Neural crest cell (in vitro differentiated cells): ENCODE data around the gene RPS21. TPM values are rescaled to one million over a fixed set of nuclear protein-coding genes. Genes with fewer than 3 reads are reported as not detected.

Experiments used
- DNase-seq: peaks from one replicate; pipeline ENCODE4 v3.0.0; 2021; ENCODE audit warnings: low read depth, mixed read lengths, low spot score
- H3K27ac Mint-ChIP-seq: one replicate; pipeline ENCODE4 v1.8.0; 2021; ENCODE audit warnings: mild to moderate bottlenecking, mixed read lengths; ENCODE audit not compliant: unreplicated experiment
- H3K27me3 Mint-ChIP-seq: 2 replicates; pipeline ENCODE4 v1.8.0; 2021; ENCODE audit warnings: low read depth, mild to moderate bottlenecking, mixed read lengths
- H3K36me3 Mint-ChIP-seq: 2 replicates; pipeline ENCODE4 v1.8.0; 2021; ENCODE audit warnings: low read depth, mild to moderate bottlenecking, mixed read lengths
- H3K4me1 Mint-ChIP-seq: 2 replicates; pipeline ENCODE4 v1.8.0; 2021; ENCODE audit warnings: mixed read lengths
- H3K4me3 Mint-ChIP-seq: one replicate; pipeline ENCODE4 v1.8.0; 2021; ENCODE audit warnings: mild to moderate bottlenecking, mixed read lengths
- H3K9me3 Mint-ChIP-seq: 2 replicates; pipeline ENCODE4 v1.8.0; 2021; ENCODE audit warnings: mixed read lengths
- CTCF ChIP-seq: fragments of 200-600 bp; sonication (generic); conservative IDR thresholded peaks from 2 replicates; pipeline ENCODE4 v1.5.0; 2021; ENCODE audit warnings: antibody characterized with exemption, mild to moderate bottlenecking
- total RNA-seq: library from RNA; stranded (reverse); gene quantifications from 2 replicates; pipeline ENCODE4 v1.2.1, GENCODE V29; 2021

Gene RPS21
- total RNA-seq, 1 donor from 2014 or later, result 1,312 TPM

- no peaks in the 10 kb centered on the region for H3K36me3 Mint-ChIP-seq
- no peak overlapping the region for H3K4me3 Mint-ChIP-seq
- no peaks in the 10 kb centered on the region for H3K27me3 Mint-ChIP-seq
- TF ChIP-seq CTCF, result no peak
- H3K27ac Mint-ChIP-seq, result no peak overlapping the region
- peaks cover 8% of the 10 kb centered on the region for H3K4me1 Mint-ChIP-seq
- DNase-seq, result no peak
- no peaks in the 10 kb centered on the region for H3K9me3 Mint-ChIP-seq
Measured at GRCh38 chr20:62357681-62358080, 29.2 kb upstream of the RPS21 start.

GRCh38 chr20:62358171-62359042 lies 28.5 kb upstream of the RPS21 start:
- H3K4me1 Mint-ChIP-seq, result peaks cover 8% of the 10 kb centered on the region
- no peaks in the 10 kb centered on the region for H3K27me3 Mint-ChIP-seq
- no peak overlapping the region for H3K4me3 Mint-ChIP-seq
- no peaks in the 10 kb centered on the region for H3K9me3 Mint-ChIP-seq
- H3K36me3 Mint-ChIP-seq, result no peaks in the 10 kb centered on the region
- TF ChIP-seq CTCF, result no peak
- no peak for DNase-seq
- no peak overlapping the region for H3K27ac Mint-ChIP-seq

GRCh38 chr20:62359043-62359490 lies 27.8 kb upstream of the RPS21 start:
- H3K9me3 Mint-ChIP-seq, result no peaks in the 10 kb centered on the region
- no peaks in the 10 kb centered on the region for H3K27me3 Mint-ChIP-seq
- TF ChIP-seq CTCF, result no peak
- peaks cover 8% of the 10 kb centered on the region for H3K4me1 Mint-ChIP-seq
- H3K4me3 Mint-ChIP-seq, result no peak overlapping the region
- no peak overlapping the region for H3K27ac Mint-ChIP-seq
- no peaks in the 10 kb centered on the region for H3K36me3 Mint-ChIP-seq
- no peak for DNase-seq

- Mint-ChIP-seq H3K4me1 (peaks cover 8% of the 10 kb centered on the region), H3K27me3 (no peaks in the 10 kb centered on the region), H3K27ac (no peak overlapping the region), H3K9me3 (no peaks in the 10 kb centered on the region), H3K4me3 (no peak overlapping the region), H3K36me3 (no peaks in the 10 kb centered on the region)
- no peak for DNase-seq
- TF ChIP-seq CTCF, result no peak
Measured at GRCh38 chr20:62359491-62360121, 27.3 kb upstream of the RPS21 start.

- no peak overlapping the region for H3K4me3 Mint-ChIP-seq
- H3K36me3 Mint-ChIP-seq, result no peaks in the 10 kb centered on the region
- no peak for DNase-seq
- H3K4me1 Mint-ChIP-seq, result peaks cover 3% of the 10 kb centered on the region
- H3K9me3 Mint-ChIP-seq, result no peaks in the 10 kb centered on the region
- peaks cover 3% of the 10 kb centered on the region for H3K27me3 Mint-ChIP-seq
- no peak overlapping the region for H3K27ac Mint-ChIP-seq
- no peak for TF ChIP-seq CTCF
Measured at GRCh38 chr20:62360854-62361798, 25.8 kb upstream of the RPS21 start.
